ENCODE measurements around the gene WDR62.
"Not testable (repeated sequence)": the region's sequence is repeated elsewhere in the genome, so short reads cannot be mapped to it uniquely, and the experiment has no call there.

WDR62 gene

DNA sequence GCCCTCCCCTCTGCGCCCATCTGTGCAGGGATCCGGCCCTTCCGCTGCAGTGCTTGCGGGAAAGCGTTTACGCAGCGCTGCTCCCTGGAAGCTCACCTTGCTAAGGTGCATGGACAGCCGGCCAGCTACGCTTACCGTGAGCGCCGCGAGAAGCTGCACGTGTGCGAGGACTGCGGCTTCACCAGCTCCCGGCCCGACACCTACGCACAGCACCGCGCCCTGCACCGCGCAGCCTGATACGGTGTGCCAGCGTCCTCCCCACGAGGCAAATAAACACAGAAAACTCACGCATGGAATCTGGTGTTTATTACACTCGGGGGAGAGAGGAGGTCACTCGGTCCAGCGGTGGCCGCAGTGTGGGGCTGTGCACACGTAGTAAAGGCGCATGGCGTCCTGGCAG, 58.7 kb downstream of the WDR62 start:
- DNase-seq = no peak

DNA sequence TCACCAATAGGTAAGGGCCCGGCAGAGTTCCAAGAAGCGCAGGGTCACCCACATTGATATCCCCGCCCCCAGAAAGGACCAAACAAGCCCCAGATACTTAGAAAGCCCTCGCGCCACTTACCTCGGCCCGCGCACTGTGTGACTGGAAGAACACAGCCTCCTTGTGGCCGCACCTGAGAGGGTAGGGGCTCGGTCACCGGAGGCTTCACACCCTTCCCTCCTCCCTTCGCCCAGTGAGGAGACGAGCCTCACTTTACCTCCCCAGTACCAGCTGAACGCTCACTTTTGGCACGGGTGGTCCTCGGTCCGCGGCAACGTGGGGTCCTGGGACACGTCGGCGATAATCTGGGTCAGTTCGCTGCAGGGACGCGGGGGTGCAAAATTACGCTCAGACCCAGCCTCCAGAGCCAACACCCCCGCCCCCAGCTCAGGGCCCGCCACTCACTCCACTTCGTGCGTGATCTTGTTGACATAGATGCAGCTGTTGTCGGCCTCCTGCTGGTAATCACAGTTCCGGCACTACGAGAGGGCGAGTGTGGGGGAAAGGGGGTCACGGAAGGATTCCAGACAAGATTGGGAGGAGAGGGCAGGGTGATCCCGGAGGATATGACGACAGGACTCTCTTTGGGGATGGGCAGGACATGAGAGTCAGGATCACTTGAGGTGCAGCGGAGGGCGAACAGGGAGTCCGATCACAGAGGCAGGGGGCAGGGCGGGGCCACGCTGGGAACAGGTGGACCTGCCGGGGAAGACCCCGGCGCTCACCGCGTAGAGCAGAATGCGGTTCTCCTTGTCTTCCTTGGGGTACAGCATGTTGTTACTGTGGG, 59.4 kb downstream of the WDR62 start:
- DNase-seq = peak in 1 of 2 experiments; percentile 39

DNA sequence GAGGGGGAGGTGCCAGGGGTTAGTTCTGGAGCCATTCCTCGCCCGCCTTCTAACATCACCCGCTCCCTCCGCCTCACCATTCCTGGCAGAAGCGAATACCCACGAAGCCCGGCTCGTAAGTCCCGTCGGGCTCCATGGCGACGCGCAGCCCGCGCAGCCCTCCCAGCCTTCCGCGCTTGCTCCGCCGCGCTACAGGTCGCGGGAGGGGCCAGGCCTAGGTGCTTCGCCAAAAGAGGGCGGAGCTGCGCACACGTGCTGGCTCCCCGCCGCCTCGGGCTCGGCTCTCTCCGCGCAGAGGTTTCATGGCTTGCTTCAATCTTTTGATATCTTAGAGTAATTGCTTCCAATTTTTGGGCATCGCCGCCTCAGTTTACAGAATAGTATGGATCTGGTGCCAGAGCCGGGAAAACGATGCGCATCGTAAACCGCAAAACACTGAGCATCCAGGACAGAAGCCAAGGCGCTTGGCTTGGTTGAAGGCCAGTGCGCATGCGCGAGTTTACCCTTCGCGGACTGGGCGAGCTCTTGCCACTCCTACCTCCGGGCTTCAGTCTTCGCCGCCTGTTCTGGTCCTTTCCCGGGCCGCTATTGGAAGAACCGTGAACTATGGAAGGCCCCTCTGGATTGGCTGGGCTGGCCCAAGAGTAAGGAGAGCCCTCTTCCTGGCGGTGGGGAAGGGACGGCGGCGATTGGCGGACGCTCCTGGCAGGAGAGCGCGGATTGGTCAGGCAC, 60.2 kb downstream of the WDR62 start, which contains the start of gene POLR2I:
POLR2I (minus strand) TSS at position 155 of the 732 bp plus-strand sequence; CDS start at position 136, 19 bp downstream.
- peak; percentile 98 for DNase-seq

DNA sequence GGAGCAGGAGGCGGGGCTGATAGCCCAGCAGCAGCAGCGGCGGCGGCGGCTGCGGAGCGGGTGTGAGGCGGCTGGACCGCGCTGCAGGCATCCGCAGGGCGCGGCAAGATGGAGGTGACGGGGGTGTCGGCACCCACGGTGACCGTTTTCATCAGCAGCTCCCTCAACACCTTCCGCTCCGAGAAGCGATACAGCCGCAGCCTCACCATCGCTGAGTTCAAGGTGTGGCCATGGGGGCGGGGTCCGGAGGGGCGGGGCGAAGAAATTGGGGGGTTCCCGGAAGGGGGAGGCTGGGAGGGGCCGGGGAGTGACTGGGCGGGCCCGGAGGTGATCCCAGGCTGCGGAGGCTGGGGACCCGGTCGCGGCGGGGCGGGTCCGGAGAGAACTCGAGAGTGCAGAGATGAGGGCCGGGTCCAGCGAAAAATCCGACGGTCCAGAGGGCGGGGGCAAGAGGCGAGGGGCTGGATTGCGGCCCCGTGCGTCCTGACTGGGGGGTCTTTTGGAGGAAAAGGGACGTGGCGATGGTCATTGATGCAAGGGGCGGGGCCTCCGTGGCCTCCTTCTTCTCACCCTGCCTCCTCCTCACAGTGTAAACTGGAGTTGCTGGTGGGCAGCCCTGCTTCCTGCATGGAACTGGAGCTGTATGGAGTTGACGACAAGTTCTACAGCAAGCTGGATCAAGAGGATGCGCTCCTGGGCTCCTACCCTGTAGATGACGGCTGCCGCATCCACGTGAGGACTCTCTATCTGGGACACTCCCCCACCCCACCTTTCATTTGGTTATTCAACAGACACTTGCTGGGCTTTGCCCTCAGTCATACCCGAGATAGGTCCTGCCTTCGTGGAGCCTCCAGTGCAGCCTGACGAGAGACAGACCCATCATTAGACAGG, 61.0 kb downstream of the WDR62 start, which contains the start of gene TBCB:
TBCB (plus strand) TSS at position 16 of the 891 bp plus-strand sequence; CDS start at position 109, 93 bp downstream.
- DNase-seq = peak; percentile 93 to 95

DNA sequence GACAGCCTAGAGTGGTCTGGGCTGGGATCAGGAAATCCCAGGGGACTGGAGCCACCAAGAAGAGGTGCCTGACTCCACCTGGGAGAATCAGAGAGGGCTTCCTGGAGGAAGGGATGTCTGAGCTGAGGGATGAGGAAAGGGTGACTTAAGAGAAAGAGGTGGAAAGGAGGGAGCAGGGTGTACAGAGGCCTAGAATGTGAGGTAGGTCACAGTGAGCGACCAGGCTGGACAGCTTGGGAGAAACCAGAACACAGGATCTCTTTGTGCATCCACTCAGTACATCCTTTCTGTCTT, 61.6 kb downstream of the WDR62 start:
- no peak for DNase-seq

DNA sequence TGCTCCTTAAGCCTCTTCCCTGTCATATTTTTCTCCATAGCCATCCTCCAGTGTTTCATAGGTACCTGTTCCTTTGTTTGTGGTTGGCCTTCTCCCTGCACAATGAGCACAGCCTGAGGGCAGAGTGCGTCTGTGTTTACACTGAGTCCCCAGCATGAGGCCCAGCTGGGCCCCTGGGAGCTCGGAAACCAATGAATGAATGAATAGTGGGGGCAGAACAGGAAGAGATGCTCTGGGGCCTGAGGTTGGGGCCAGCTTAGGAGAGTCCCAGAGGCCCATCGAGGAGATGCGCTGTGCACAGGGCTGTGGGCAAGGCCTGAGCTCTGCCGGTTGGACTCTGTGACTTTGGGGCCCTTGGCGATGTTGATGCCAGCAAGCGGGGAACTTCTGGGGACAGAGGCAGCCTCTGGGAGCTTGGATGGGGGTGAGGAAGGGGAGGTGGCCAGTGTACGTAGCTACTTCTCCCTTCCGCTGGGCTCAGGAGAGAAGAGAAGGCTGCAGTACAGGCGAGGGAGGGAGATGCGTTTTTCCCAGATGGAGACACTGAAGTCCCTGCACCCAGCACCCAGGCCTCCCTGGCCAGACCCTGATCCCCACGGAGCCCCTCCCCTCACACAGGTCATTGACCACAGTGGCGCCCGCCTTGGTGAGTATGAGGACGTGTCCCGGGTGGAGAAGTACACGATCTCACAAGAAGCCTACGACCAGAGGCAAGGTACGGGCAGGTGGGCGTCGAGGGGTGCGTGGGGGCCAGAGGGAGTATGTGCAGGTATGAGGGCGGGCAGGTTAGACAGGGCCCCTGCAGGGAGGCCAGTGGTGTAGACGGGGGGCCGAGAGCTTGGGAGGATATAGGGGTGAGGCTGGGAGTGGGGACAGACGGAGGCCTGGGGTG, 65.6 kb downstream of the WDR62 start:
- no peak for DNase-seq

DNA sequence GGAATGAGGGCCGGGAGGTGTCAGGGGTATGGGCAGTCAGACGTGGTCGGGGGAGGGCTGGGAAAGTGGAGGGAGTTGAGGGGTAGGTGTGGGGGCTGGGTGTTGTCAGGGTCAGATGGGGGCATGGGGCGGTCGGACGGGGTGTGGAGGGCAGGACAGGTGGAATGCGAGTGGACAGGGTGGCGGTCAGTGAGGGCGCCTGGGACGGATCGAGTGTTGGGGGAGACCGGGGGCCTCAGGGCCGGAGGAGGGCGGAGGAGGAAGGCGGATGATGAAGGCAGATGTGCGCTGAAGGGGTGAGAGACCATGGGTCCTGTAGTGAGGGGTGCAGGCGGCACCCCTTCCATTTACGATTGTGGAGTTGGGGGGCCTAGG, 66.3 kb downstream of the WDR62 start:
- DNase-seq = no peak

DNA sequence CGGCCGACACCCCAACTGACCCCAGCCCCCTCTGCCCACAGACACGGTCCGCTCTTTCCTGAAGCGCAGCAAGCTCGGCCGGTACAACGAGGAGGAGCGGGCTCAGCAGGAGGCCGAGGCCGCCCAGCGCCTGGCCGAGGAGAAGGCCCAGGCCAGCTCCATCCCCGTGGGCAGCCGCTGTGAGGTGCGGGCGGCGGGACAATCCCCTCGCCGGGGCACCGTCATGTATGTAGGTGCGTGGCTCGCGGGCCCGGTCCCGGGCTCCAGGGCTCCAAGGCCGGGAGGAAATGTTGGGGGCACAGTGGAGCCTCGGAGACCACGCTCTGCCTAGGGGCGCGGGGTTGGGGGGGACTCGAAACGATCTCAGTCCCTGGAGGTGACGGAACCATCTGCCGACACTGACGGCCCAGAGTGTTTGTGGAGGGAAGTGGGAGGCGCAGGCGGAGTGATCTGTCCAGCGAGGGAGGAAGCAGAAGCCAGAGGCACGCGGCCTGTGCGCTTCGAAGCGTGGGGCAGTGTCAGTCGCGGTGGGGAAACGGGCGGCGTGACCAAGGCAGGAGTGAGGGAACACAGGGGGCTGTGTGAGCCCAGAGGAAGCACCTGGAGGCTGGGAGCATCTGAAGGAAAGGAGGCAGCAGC, 66.9 kb downstream of the WDR62 start:
- DNase-seq = no peak

DNA sequence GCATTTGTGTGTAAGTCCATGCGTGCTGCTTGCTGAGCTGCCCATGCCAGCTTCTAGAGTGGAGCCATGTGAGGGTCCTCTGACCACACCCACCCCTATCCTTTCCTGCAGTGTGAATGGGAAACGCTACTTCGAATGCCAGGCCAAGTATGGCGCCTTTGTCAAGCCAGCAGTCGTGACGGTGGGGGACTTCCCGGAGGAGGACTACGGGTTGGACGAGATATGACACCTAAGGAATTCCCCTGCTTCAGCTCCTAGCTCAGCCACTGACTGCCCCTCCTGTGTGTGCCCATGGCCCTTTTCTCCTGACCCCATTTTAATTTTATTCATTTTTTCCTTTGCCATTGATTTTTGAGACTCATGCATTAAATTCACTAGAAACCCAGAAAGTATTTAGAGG, 70.9 kb downstream of the WDR62 start:
- peak in 1 of 2 experiments; percentile 31 for DNase-seq

DNA sequence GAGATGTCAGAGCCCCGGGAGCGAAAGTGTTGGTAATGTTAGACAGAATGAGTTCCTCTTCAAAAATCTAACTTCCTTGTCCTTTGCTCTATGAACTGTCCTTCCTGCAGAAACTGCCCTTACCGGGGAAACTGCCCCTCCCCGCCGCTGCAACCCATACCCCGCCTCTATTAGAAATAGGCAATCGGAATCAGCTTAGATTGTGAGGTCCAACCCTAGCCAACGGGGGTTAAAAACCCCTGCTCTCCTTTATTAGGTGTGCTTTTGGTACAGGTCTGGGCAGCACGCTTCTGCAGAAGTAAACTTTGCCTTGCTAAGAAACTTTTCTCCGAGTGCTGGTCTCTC, 73.7 kb downstream of the WDR62 start:
- DNase-seq = no peak

DNA sequence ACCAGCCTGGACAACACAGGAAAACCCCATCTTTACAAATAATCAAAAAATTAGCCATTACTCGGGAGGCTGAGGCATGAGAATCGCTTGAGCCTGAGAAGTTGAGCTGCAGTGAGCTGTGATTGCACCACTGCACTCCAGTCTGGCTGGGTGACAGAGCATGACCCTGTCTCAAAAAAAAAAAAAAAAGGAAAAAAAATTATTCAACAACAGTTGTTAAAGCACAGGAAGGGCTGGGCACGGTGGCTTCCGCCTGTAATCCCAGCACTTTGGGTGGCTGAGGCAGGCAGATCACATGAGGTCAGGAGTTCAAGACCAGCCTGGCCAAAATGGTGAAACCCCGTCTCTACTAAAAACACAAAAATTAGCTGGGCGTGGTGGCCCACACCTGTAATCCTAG, 76.5 kb downstream of the WDR62 start:
- not testable (repeated sequence) for DNase-seq

DNA sequence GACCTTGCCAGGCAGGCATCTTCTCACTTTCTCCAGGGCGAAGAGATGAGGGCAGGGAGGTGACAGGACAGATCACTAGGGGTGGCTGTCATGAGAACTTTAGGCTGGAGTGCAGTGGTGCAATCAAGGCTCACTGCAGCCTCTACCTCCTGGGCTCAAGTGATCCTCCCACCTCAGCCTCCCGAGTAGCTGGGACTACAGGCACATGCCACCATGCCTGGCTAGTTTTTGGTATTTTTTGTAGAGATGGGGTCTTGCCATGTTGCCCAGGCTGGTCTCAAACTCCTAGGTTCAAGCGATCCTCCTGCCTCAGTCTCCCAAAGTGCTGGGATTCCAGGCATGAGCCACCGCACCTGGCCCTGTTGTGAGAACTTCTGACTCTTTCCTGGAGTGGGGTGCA, 80.2 kb downstream of the WDR62 start:
- DNase-seq = not testable (repeated sequence)

DNA sequence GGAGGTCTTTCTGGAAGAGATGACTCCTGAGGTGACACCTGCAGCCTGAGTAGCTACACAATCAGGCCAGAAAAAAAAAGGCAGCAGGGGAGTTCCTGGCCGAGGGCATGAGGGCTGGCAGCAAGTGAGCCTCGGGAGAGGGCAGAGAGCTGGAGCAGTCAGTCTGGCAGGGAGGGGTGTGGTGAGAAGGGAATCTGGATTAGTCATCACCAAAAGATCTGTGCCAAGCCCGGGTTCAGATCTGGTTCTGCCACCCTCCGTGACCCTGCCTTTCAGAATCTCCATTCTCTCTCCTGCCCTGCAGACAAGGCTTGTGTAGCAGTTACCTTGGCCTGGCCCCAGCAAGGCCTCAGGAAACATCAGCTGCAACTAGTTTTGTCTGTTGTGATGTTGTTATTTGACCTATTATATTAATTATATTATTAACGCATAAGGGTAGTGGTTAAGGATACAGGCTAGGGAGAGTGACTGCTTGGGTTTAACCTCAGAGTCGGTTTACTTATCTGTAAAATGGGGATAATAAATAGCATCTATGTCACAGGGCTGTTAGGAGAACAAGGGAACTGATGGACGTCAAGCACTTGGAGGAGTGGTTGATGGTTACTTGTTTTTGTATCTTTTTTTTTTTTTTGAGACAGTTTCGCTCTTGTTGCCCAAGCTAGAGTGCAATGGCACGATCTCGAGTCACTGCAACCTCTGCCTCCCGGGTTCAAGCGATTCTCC, 82.4 kb downstream of the WDR62 start:
- no peak for DNase-seq

DNA sequence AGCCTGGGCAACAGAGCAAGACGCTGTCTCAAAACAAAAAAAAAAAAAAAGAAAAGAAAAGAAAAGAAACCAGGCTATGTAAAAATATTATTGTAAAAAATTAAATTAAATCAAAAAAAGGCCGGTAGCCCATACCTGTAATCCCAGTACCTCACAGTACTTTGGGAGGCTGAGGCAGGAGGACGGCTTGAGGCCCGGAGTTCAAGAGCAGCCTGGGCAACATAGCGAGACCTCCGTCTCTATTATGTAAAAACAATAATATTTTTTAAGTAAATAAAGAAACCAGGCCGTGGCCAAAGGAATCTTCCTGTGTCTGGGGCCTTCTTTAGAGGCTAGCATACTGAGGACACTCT, 84.4 kb downstream of the WDR62 start:
- DNase-seq = no peak

DNA sequence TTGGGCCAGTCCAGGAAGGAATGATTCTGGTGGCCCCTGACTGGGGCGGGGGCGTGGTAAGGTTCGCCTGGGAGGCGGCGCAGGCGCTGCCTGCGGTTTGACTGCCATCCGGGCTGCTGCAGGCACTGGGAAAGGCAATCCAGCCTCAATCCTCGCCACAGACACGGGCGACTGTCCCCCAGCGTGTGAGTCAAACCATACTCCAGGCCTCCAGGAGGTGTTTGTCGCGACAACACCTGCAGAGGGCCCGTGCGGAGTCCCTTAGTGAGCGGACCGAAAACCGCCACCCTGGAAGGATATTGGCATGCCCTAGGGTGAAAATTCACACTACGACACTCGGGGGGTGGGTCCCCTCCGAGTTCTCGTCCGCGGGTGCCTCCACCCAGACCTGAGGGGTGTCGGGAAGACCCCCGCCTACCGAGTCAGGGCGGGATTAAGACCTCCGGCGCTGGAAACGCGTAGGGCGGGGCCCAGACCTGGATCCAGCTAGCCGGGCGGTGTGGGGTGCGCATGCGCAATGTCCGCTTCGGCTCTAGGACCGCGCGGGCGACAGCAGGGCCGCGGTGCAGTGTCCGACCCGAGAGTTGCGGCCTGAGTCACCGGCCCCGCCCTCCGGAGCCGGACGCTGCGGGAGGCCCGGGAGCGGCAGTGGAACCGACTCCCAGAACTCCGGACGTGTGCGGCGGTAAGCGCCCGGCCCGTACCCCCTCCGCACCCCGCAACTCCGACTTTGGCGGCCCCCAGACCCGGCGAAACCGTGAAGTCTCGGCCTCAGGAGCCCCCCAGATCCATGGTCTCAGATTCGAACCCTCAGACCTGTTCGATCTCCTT, 85.0 kb downstream of the WDR62 start, which contains the start of gene CAPNS1:
CAPNS1 (plus strand) TSS at position 594 of the 831 bp plus-strand sequence. CDS start 946 bp downstream, outside the sequence.
- DNase-seq = peak; percentile 93 to 96

DNA sequence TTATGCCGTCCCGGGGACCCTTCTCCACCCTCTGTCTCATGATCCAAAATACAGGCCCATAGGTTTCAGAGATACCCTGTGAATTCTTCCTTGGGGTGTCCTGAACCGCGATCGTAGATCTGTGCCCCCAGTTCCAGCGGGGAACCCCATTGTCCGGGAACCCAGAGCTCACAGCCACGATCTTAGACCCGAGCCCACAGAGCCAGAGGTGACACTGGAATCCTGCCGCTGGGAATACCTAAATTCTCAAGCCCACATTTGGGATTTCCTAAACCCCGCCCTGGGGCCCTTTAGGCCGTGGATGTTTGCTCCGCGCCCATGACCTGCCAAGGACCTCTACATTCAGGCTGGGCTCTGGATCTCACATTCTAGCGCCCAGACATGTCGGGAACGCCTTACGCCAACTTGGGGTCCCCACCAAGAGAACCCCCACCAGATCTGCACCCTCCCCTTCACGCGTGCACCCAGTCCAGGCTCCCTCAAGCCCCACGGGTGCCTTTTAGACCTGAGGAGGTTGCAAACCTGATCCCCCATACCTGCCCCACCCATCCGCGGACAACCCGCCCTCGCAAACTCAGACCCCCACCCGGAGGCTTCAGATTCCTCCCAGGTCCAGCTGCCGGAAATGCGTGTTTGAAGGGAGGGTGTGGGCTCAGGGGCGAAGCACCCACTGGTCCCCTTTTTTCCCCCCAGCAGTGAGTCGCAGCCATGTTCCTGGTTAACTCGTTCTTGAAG, 85.8 kb downstream of the WDR62 start:
- peak; percentile 72 to 75 for DNase-seq

DNA sequence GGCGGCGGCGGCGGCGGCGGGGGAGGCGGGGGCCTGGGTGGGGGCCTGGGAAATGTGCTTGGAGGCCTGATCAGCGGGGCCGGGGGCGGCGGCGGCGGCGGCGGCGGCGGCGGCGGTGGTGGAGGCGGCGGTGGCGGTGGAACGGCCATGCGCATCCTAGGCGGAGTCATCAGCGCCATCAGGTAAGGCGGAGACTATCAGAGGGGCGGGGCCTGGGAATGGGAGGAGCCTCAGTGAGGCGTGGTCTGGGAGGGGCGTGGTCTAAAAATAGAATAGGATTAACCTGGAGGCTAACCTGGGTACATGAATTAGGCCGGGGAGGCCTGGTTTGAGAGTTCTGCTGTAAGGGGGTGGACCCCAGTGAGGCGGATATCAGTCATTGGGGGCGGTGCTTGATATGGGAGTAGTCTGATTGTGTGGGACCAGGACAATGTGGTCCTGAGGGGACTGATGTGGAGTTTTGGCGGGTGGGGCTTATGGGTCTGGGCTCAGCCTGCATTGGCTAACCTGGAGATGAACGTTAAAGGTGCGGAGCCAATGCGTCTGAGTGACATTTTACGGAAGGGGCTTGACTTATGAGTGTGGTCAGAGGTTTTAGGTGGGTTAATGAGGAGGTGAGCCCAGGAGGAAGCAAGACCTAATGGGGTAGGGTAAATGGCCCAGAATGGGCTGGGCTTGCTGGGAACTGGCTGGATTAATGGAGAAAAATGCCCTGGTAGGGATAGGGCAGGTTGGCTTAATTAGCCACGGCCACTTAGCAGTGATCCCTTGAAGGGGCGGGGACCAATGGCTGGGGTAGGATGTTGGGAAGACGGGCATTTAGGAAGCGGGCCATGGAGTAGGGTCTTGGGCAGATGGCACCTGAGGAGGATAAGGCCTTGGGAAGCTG, 86.6 kb downstream of the WDR62 start:
- DNase-seq = peak; percentile 98 to 100

DNA sequence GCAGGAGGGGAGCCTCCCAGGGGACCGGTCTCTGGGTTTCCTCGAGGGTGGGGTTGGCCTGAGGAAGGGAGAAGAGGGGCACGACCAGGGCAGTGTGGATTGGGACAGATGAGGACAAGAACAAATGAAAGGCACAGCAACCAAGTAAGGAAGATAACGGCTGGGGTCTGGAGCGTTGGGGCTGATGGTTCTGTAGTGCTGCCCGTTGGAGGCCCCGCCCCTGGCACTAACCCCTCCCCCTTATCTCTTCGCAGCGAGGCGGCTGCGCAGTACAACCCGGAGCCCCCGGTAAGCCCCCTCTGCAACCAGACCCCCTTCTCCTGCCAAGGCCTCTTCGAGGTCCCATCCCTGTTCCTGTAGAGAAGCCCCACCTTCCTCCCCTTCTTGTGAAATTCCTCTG, 87.3 kb downstream of the WDR62 start:
- DNase-seq = no peak

All from activated T-cell treated with anti-CD3 and anti-CD28 coated beads, Interleukin-2, amount 50 U/mL, for 48 hours (primary cell).